ENCODE results near the gene ASPHD2. TPM values are rescaled to one million over a fixed set of nuclear protein-coding genes. Genes with fewer than 3 reads are reported as not detected.

The ASPHD2 gene, protein sequence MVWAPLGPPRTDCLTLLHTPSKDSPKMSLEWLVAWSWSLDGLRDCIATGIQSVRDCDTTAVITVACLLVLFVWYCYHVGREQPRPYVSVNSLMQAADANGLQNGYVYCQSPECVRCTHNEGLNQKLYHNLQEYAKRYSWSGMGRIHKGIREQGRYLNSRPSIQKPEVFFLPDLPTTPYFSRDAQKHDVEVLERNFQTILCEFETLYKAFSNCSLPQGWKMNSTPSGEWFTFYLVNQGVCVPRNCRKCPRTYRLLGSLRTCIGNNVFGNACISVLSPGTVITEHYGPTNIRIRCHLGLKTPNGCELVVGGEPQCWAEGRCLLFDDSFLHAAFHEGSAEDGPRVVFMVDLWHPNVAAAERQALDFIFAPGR
- 1 to 10 TPM; 1.4 to 3.6 TPM for total RNA-seq

- H3K36me3 ChIP-seq: no peaks in the 10 kb centered on the region
- peak; percentile 48 for DNase-seq (ENCODE audit: low spot score)
- H3K9me3 ChIP-seq: no peaks in the 10 kb centered on the region
- intact Hi-C loops (cut with DNase I): no loop called here
- H3K27me3 ChIP-seq (replicated peaks; ENCODE audit: insufficient read depth): no peaks in the 10 kb centered on the region
- TF ChIP-seq, protein P1, sequence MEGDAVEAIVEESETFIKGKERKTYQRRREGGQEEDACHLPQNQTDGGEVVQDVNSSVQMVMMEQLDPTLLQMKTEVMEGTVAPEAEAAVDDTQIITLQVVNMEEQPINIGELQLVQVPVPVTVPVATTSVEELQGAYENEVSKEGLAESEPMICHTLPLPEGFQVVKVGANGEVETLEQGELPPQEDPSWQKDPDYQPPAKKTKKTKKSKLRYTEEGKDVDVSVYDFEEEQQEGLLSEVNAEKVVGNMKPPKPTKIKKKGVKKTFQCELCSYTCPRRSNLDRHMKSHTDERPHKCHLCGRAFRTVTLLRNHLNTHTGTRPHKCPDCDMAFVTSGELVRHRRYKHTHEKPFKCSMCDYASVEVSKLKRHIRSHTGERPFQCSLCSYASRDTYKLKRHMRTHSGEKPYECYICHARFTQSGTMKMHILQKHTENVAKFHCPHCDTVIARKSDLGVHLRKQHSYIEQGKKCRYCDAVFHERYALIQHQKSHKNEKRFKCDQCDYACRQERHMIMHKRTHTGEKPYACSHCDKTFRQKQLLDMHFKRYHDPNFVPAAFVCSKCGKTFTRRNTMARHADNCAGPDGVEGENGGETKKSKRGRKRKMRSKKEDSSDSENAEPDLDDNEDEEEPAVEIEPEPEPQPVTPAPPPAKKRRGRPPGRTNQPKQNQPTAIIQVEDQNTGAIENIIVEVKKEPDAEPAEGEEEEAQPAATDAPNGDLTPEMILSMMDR (IDR thresholded peaks at IDR 0.05): no peak
- TF ChIP-seq POLR2A (IDR thresholded peaks at IDR 0.05): peak; percentile 27
- 1% methylated on average over 51 of the region's 96 CpGs for WGBS
- H3K4me1 ChIP-seq (replicated peaks): no peaks in the 10 kb centered on the region
- H3K4me3 ChIP-seq: peak within 1 kb of the TSS; percentile 56 to 58
- peak within 1 kb of the TSS; percentile 54 to 77 for H3K27ac ChIP-seq
These were observed at the start of gene ASPHD2 for GRCh38 chr22:26428515-26429457. ASPHD2 (plus strand) TSS chr22:26429260; CDS start chr22:26433616, 4,356 bp downstream.

DNA sequence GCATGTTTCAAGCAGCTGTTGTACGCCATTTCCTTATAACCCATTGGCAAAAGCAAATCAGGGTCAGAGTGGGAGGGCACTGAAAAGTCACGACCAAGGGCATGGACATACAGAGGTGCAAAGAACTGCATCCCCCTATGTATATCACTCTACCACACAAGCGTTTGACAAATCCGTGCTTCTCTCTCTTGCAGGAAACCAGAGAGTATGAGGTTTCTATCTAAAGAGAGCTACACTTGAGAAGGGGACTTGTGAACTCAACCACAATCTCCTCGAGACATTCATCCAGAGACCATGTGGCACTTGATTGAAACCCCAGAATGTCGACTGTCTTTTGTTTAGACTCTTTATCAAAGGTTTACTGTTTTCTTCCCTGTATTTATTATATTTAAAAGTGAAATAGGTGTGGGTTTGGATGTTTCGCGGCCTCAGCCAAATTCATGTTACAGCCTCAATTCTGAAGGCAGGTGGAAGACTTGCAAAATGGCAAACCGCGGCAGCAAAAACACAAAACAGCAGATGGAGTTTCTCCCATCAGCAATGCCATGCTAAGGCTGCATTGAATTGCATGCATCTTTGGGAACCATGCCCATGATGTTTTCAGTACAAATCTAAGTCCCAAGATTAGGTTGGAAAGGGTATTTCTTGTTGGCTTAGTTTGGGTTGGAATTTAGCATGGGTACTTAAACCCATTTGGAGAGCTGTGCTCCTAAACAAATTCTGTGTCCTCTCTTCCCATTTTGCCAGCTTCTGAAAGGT, 48.8 kb upstream of the ASPHD2 start:
- TF ChIP-seq POLR2A (IDR thresholded peaks at IDR 0.05) (no peak), POLR2AphosphoS5 (IDR thresholded peaks at IDR 0.05) (no peak)
- TF ChIP-seq, protein P1 (IDR thresholded peaks at IDR 0.05): no peak
- Histone ChIP-seq H3K36me3 (no peaks in the 10 kb centered on the region), H3K4me3 (no peak overlapping the region), H3K27ac (no peak overlapping the region), H3K27me3 (replicated peaks; ENCODE audit: insufficient read depth) (no peaks in the 10 kb centered on the region), H3K9me3 (no peaks in the 10 kb centered on the region), H3K4me1 (replicated peaks) (no peaks in the 10 kb centered on the region)
- intact Hi-C loops (cut with DNase I): no loop called here
- WGBS: 87% methylated on average over 10 of the region's 10 CpGs
- no peak for DNase-seq (ENCODE audit: low spot score)

- no peaks in the 10 kb centered on the region for H3K27me3 ChIP-seq (replicated peaks; ENCODE audit: insufficient read depth)
- H3K9me3 ChIP-seq: no peaks in the 10 kb centered on the region
- no peak for DNase-seq (ENCODE audit: low spot score)
- 56% methylated on average over 3 of the region's 3 CpGs for WGBS
- no peaks in the 10 kb centered on the region for H3K4me1 ChIP-seq (replicated peaks)
- intact Hi-C loops (cut with DNase I): no loop called here
- no peaks in the 10 kb centered on the region for H3K36me3 ChIP-seq
- TF ChIP-seq POLR2A (IDR thresholded peaks at IDR 0.05) (no peak), POLR2AphosphoS5 (IDR thresholded peaks at IDR 0.05) (no peak)
- TF ChIP-seq, protein P1 (IDR thresholded peaks at IDR 0.05): no peak
- H3K4me3 ChIP-seq: no peak overlapping the region
- no peak overlapping the region for H3K27ac ChIP-seq
These were observed 46.3 kb upstream of the ASPHD2 start for GRCh38 chr22:26382782-26383181.

- no peaks in the 10 kb centered on the region for H3K27me3 ChIP-seq (replicated peaks; ENCODE audit: insufficient read depth)
- H3K27ac ChIP-seq: no peak overlapping the region
- 79% methylated on average over 7 of the region's 7 CpGs for WGBS
- H3K9me3 ChIP-seq: no peaks in the 10 kb centered on the region
- no peaks in the 10 kb centered on the region for H3K4me1 ChIP-seq (replicated peaks)
- no peak for TF ChIP-seq POLR2AphosphoS5 (IDR thresholded peaks at IDR 0.05)
- no peak for TF ChIP-seq POLR2A (IDR thresholded peaks at IDR 0.05)
- TF ChIP-seq, protein P1 (IDR thresholded peaks at IDR 0.05): no peak
- DNase-seq (ENCODE audit: low spot score): no peak
- no peaks in the 10 kb centered on the region for H3K36me3 ChIP-seq
- H3K4me3 ChIP-seq: no peak overlapping the region
- intact Hi-C loops (cut with DNase I): no loop called here
These were observed 45.0 kb upstream of the ASPHD2 start for GRCh38 chr22:26383968-26384556.

Measured in prostate gland (tissue), 2 donors.